Thoracic aorta (tissue), 2 donors: ENCODE measurements around the gene SH3GL2. TPM values are rescaled to one million over a fixed set of nuclear protein-coding genes. Genes with fewer than 3 reads are reported as not detected.

Experiments used
- ATAC-seq: fragments of 150-250 bp; one replicate; pipeline ENCODE4 v1.8.0; 2017; ENCODE audit warnings: low read depth; ENCODE audit not compliant: insufficient number of reproducible peaks, low FRiP score
- DNase-seq: peaks from one replicate; pipeline ENCODE4 v3.0.0-alpha.2; 2020; ENCODE audit warnings: low spot score
- H3K27ac ChIP-seq, 2 donors: fragments of 200-600 bp; sonication (generic); 1 replicate in 1 of 2; 2 replicates in 1 of 2; pipeline ENCODE4 v1.5.1; 2016; ENCODE audit warnings: mild to moderate bottlenecking in 2 of 2, moderate library complexity in 2 of 2
- H3K27me3 ChIP-seq: fragments of 200-600 bp; sonication (generic); replicated peaks from 2 replicates; pipeline ENCODE4 v1.6.0; 2016; ENCODE audit warnings: mild to moderate bottlenecking; ENCODE audit not compliant: insufficient read depth
- H3K36me3 ChIP-seq: fragments of 200-600 bp; sonication (generic); one replicate; pipeline ENCODE4 v1.5.1; 2016
- H3K4me1 ChIP-seq, 2 donors: fragments of 200-600 bp; sonication (generic); 1 replicate in 1 of 2; 2 replicates in 1 of 2; pipeline versions ENCODE4 v1.5.1 to v1.6.0; 2016; ENCODE audit warnings: low read depth in 2 of 2, mild to moderate bottlenecking in 1 of 2; ENCODE audit not compliant: control insufficient read depth in 1 of 2
- H3K4me3 ChIP-seq: fragments of 200-600 bp; sonication (generic); 2 replicates; pipeline ENCODE4 v1.5.1; 2016; ENCODE audit warnings: mild to moderate bottlenecking
- H3K9me3 ChIP-seq: fragments of 200-600 bp; sonication (generic); 2 replicates; pipeline ENCODE4 v1.5.1; 2016
- CTCF ChIP-seq: fragments of 200-600 bp; sonication (generic); IDR thresholded peaks from one replicate; pipeline ENCODE4 v1.5.1; 2019; ENCODE audit warnings: antibody characterized with exemption
- total RNA-seq, 2 donors: library from RNA; depleted of rRNA; stranded (reverse); fragments of >200 nt; gene quantifications; one replicate each; pipeline versions ENCODE4 v1.1.0 to v1.2.3, GENCODE V29; 2016

Gene SH3GL2
- total RNA-seq, 2 donors from 2014 or later = not detected

- Histone ChIP-seq H3K27ac (no peak overlapping the region), H3K27me3 (no peaks in the 10 kb centered on the region), H3K36me3 (no peaks in the 10 kb centered on the region), H3K4me3 (no peak overlapping the region), H3K4me1 (no peaks in the 10 kb centered on the region), H3K9me3 (no peaks in the 10 kb centered on the region)
- ATAC-seq = no peak
- no peak for TF ChIP-seq CTCF
- no peak for DNase-seq
Measured at GRCh38 chr9:17783227-17783626, 204.4 kb downstream of the SH3GL2 start.

- ATAC-seq (no peak), DNase-seq (no peak)
- no peaks in the 10 kb centered on the region for H3K9me3 ChIP-seq
- no peak overlapping the region for H3K27ac ChIP-seq
- H3K27me3 ChIP-seq = no peaks in the 10 kb centered on the region
- no peak for TF ChIP-seq CTCF
- H3K4me1 ChIP-seq = no peaks in the 10 kb centered on the region
- H3K4me3 ChIP-seq = no peak overlapping the region
- no peaks in the 10 kb centered on the region for H3K36me3 ChIP-seq
Measured at GRCh38 chr9:17789316-17789715, 210.4 kb downstream of the SH3GL2 start.

- no peaks in the 10 kb centered on the region for H3K4me1 ChIP-seq
- TF ChIP-seq CTCF = no peak
- H3K36me3 ChIP-seq = no peaks in the 10 kb centered on the region
- ATAC-seq = no peak
- H3K9me3 ChIP-seq = no peaks in the 10 kb centered on the region
- H3K27ac ChIP-seq = no peak overlapping the region
- no peak overlapping the region for H3K4me3 ChIP-seq
- H3K27me3 ChIP-seq = no peaks in the 10 kb centered on the region
- DNase-seq = no peak
Measured at GRCh38 chr9:17793713-17794622, 215.1 kb downstream of the SH3GL2 start.

- Histone ChIP-seq H3K36me3 (no peaks in the 10 kb centered on the region), H3K4me3 (no peak overlapping the region), H3K4me1 (no peaks in the 10 kb centered on the region), H3K27me3 (no peaks in the 10 kb centered on the region), H3K9me3 (no peaks in the 10 kb centered on the region), H3K27ac (no peak overlapping the region)
- ATAC-seq (no peak), DNase-seq (no peak)
- TF ChIP-seq CTCF = no peak
Measured at GRCh38 chr9:17795744-17796143, 216.9 kb downstream of the SH3GL2 start.

- H3K4me3 ChIP-seq = no peak overlapping the region
- TF ChIP-seq CTCF = no peak
- no peaks in the 10 kb centered on the region for H3K36me3 ChIP-seq
- DNase-seq (no peak), ATAC-seq (no peak)
- H3K27me3 ChIP-seq = no peaks in the 10 kb centered on the region
- H3K27ac ChIP-seq = no peak overlapping the region
- no peaks in the 10 kb centered on the region for H3K9me3 ChIP-seq
- H3K4me1 ChIP-seq = no peaks in the 10 kb centered on the region
Measured at GRCh38 chr9:17799369-17799768, 220.5 kb downstream of the SH3GL2 start.
